Colon (tissue), 2 donors: Measurements from ENCODE around the gene TSR2.

ENCODE experiments used
- FAIRE-seq: peaks from 2 replicates; lab custom pipeline; 2012; peaks lifted over from hg19 to GRCh38; lab: Jason Lieb, UNC
- donor health status: control.
- donor health status: control.

Gene TSR2, protein sequence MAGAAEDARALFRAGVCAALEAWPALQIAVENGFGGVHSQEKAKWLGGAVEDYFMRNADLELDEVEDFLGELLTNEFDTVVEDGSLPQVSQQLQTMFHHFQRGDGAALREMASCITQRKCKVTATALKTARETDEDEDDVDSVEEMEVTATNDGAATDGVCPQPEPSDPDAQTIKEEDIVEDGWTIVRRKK

DNA sequence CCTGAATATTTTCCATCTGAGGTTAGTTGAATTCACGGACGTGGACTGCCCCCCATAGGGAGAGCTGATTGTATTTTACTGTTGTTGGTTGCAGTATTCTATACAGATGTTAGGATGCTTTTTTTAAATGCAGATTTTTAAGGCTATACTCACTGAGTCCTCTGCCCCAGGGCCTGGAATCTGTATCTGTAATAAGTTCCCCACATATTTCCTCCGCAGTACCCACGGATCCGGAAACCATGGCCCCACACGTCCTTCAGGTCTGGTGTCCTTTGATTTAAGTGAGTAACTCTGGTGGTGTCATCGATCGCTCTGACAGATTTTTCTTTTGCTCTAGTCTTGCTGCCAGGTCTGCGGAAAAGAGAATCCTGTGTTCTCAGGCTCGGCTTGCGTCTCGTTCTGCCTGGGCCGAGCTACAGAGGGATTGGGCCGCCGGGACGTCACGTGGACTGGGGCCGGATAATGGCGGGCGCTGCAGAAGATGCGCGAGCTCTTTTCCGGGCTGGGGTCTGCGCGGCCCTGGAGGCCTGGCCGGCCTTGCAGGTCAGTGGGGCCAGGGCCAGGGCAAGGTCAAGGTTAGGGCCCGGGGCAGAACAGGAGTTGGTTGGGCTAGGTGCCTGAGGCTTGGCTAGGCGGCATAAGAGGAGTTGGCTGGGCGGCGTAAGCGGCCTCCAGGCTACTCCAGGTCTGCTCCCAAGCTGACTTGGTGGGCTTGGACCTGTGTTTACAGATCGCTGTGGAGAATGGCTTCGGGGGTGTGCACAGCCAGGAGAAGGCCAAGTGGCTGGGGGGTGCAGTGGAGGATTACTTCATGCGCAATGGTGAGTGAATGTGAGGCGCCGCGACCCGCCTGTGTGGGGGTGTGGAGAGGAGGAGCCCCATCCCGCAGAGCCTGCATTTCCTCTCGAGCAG lies at the start of gene TSR2:
TSR2 (plus strand) TSS at position 445 of the 912 bp plus-strand sequence; CDS start at position 463, 18 bp downstream.
- FAIRE-seq, result no peak

DNA sequence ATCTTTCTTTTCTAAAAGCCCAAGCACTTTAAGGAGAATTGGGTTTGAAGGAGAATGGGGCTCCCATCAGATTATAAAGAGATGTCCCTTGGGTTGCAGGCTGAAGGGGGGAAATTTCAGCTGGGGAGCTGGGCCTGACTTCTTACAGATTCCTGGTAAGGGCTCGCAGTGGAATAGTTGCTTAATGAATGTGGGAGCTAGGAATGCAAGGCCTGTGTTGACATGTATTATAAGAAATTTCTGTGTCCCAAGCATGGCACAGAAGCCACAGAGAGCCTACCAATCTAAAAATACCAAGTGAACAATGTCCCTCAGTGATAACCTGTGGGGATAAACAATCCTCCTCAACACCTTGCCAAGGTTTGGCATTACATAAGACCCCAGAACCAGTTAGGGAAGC lies 43.1 kb upstream of the TSR2 start:
- no peak for FAIRE-seq

DNA sequence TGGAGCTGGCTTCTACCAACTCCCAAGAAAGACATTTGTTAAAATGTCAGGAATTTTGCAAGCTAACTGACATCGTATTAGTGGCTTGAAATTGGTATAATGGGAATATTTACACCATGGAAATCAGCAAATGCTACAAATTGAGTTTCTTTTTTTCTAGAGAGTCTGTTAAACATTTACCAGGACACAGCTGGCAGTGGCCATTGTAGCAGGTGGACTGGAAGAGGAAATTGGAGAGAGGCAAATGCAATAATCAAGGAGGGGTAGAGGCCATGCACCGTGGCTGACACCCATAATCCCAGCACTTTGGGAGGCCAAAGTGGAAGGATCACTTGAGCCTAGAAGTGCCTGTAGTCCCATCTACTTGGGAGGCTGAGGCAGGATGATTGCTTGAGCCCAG lies 32.9 kb upstream of the TSR2 start:
- FAIRE-seq, result no peak

DNA sequence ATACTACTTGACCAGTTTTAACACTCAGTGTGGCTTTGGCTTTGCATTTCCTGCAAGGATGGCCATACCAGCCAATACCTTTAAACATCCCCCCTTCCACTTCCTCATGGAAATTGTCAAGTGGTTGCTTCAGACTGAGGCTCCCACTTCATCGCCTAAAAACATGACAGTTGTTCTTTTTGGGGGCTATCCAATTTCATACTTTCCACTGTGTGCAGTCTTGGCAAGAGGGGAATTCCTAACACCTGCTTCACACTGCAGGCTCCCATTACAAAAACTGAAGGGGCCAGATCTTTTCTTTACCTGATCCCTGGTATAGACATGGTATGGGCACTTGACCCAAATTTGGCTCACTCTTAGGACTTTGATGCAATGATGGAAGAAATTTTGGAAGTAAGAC lies 28.5 kb upstream of the TSR2 start:
- FAIRE-seq, result no peak

DNA sequence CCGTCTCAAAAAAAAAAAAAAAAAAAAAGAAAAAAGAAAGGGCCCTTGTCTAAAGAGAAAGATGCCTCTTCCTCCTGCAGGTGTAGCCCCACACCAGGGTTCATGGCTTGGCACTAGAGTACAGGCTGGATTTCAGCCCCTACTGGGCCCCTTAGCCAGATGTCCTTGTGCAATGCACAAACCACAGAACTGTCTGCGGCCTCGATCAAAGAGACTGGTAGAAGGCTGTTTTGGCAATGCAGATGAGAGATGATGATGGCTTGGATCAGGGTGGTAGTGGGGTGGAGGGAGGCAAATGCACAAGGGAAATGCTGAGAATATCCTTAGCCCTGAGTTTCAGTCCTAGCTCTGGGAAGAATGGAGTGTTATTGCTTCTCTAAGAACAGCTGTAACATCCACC lies 26.5 kb upstream of the TSR2 start:
- no peak for FAIRE-seq

DNA sequence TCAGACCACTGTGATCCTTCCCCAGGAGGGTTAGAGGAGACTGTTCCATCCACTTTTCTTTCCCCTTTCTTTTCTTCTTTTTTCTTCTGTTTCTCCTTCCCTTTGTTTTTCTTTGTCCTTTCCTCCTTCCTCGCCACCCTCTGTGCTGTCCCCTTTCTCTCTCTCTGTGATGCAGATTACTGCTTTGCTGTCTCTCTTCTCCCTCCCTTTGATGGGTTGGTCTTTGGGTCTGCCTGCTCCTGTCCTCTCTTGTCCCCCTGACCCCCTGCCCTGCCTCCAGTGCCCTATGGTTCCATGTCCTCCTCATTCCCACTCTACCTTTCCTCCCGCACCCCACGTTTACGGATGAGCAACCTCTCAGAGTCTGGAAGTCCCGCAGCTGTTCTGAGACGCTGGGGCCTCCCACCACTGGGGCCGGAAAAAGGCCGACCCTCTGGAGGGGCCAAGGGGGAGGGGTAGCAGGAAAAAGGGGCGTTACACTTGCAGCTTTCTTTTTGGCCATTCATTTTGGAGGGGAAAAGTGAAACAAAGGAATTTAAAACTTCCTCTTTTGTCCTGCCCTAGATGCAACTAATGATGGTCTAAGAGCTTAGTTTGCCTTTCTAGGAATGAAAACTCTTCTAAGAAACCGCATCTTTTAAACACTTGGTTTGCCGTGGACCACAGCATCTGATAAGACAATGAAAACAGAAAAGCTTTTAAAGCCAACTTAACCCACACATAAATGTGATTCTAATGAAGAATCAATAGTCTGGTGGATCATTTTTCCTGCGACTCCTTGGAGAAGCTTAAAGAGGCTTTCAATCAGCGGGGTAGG lies 24.5 kb upstream of the TSR2 start:
- no peak for FAIRE-seq

DNA sequence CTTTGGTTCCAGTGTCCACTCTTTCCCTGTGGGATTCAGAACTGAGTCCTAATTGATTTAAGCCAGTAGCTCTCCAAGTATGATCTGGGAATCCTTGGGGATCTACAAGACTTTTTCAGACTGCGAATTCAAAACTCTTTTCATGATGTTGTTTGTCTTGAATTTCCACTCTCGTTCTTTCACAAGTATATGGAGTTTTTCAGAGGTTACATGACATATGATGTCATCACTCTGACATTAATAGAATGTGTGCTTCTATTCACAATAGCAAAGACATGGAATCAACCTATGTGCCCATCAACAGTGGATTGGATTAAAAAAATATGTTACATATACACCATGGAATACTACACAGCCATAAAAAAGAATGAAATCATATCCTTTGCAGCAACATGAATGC lies 23.2 kb upstream of the TSR2 start:
- FAIRE-seq, result no peak

DNA sequence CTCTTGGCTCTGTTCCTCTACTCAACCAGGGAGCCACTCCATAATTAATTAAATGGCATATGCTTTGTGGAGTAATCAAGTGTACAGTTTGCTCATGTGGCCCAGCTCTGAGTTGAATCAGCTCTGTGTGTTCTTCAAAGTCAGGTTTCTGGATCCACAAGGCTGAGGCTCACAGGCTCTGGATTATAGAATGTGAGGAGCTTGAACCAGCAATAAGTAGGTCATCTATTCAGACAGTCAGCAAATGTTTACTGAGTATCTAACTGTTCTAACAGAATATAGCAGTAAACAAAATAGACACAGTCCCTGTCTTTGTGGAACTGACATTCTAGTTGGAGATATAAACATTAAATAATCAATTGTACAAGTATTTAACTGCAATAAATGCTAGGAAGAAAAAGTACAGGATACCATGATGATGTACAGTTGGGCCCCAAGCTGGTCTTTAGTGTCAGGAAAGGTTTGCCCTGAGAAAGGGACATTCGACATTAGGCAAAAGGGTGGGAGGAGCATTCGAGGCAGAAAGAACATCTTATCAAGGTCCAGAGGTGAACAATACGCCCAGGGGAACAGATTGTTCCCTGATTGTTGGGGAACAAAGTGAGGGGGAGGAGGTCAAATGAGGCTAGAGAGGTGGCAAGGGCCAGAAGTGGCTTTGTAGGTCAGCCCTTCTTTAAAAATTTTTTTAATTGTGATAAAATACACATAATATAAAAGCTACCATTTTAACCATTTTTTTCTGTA lies 20.5 kb upstream of the TSR2 start:
- no peak for FAIRE-seq

DNA sequence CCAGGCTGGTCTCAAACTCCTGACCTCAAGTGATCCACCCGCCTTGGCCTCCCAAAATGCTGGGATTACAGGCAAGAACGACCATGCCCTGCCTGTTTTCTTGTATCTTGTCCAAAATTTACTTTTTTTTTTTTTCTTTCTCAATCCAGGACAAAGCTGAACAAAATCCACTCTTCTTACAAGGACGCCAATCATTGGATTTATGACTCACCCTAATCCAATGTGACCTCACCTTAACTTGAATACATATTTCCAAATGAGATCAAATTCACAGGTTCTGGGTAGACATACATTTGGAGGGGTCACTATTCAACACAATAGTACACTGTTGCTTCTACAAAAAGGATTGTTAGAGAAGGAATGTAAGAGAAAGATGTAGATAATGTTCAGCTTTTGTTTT lies 18.0 kb upstream of the TSR2 start:
- no peak for FAIRE-seq

DNA sequence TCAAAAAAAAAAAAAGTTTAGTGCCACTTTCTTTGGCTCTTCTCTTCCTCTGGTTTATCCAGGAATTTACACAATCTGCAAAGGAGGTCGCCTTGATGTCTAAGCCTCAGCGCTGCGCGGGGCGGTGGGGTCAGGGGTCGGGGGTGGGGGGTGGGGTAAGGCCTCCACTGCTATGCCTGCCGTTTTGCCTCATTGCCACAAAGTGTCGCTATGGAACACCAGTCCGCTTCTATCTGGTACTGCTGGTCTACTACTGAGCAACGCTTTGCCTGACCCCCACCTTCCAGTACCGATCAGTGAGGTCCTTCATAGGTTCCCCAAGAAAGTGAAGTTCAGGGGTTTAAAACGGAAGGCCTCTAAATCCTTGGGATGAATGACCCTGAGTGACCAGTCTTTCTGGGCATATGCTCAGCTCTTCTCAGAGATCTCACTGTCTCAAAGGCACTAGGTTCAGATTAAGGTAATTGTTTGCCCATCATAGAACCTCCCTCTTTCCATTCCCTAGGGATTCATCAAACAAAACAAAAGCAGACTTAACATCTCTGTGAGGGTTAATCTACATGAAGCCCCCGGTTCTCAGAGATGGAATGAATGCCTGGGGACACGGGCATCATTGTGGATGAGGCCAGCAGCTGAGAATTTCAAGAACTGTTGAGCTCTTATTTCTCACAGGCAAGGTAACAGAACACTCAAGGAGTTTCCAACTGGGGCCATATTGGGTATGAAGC lies 16.9 kb upstream of the TSR2 start:
- no peak for FAIRE-seq

DNA sequence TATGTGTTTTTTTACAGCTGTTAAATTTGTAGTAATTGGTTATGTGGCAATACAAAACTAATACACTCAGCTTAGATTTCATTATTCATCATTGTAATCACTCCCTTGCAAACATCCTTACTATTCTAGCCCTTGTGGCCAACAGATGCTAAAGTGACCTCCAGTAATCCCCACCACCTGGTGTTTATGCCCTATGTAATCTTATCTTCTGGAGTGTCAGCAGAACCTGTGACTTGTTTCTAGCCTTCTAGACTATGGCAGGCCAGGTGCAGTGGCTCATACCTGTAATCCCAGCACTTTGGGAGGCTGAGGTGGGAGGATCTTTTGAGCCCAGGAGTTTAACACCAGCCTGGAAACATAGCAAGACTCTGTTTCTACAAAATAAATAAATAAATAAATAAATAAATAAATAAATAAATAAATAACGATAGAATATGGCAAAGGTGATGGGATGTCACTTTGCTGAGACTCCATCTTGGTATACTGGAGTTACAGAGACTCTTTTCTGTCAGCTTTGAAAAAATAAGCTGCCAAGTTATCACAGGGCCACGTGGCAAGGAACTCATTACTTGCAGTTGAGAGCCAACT lies 12.3 kb upstream of the TSR2 start:
- FAIRE-seq, result no peak

DNA sequence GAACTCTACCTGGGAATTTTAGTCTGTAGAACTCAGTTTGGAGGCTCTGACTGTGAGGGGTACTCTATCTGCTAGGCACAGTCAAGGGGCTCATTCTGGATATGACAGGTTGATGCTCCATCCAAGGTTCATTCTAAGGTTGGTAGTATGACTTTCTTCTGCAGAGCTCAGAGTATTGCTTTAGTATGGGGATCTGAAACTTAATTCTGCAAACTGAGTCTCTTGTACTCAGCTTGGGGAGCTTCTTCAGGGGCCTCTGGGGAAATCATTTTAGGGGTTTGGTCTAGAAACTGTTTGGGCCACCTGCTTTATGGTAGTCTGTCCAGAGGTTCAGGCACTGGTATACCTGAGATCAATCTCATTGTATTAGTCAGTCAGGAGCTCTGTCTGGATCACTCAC lies 9.7 kb upstream of the TSR2 start:
- FAIRE-seq, result no peak

DNA sequence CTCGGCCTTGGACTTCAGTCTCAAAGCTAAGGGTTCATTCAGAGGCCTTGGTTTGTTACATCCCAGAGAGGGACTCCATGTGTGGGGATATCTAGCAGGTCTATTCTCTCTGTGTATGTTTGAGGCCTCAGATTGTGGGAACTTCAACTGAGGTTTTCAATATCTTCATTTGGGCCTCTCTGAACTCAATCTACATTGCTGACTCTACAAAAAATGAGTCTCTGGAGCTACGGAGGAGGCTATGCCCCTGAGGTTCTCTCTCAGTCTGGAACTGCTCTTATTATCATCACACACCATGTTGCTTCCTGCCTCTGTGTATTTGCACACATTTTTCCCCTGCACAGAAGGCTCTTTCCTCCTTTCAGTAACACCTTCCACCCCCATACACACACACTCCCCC lies 5.1 kb upstream of the TSR2 start:
- no peak for FAIRE-seq

DNA sequence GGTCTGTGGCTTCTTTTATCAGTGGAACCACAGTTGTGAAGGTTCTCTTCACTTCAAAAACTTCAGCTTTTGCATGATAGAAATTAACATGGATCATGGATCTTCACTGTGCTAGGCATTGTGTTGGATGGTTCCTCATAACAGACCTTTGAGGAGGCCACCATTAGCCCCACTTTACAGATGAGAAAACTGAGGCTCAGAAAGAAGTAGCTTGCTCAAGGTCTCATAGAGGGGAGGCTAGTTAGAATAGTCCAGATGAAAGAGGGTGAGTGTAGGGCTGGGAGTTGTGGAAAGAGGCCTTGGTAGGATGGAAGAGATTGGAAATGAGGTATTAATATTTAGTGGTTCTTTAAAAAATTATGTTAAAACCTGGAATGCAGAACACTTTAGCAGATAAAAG lies 2.6 kb downstream of the TSR2 start:
- no peak for FAIRE-seq

DNA sequence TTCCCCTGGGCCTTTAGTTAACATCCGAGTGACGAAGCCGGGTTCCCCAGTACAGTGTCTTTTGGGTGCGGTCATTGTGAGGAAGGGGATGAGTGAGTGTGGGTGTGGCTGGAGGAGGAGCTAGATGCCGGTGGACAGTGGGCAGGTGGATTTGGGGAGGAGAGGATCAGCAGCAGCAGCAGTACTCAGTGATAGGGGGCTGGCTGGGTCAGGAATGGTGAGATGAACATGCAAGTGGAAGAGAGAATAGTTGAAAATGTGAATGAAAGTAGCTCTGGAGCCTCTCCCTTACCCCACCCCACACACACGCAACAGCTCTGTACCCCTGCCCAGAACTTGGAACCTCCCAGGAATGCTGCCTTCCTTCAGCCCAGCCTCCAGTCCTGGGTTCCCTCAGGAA lies 4.5 kb downstream of the TSR2 start:
- no peak for FAIRE-seq

DNA sequence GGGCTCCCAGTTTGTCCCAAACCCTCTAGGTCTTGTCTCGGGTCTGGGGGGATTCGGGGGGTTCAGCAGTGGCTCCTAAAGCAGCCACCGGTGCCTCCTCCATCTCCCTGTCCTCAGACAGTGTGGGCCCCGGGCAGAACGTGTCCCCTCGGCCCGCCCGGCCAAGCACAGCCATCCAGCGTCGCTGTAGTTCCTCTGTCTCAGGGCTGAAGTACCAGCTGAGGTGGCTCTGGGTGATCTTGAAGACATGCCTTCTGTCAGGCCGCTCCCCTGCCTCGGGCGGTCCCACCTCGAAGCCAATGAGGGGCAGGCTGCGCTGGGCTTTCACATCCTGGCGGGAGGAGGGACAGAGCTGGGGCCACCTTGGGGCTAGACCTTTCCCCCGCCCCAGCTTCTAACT lies 5.9 kb downstream of the TSR2 start:
- FAIRE-seq, result no peak

DNA sequence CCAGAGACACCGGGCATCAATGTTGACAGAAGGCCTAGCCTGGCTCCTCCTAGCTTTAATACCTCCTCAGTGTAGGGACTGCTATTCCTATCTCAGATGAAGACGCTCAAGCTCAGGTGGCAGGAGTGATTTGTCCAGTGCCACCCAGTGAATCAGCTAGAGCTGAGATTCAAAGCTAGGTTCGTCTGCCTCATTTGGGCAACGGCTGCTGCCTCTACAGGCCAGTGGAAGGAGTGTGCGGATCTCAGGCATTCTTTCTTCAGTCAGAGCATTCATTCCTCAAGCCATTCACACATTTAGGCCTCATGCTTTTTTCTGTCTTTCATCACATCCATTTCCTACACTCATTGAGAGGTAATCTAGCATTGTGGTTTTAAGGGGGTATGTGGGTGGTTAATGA lies 7.3 kb downstream of the TSR2 start:
- FAIRE-seq, result no peak

DNA sequence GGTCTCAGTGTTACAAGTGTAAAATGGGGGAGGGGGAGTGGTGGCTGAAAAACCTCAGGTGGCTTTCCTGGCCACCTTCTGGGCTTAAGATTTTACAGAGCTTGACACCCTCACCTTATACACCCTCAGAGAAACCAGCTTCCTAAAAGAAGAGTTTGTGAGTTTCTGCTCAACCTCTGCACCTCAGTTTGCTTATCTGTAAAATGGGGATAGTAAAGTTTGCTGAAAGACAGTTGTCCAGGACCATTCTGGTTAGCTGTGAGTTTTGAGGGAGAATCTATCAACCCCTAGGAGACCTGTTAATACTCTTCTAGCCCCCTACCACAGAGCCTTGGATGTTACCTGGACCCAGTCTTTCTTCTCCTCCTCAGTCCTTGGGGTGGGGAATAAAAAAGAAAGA lies 9.7 kb downstream of the TSR2 start:
- no peak for FAIRE-seq

DNA sequence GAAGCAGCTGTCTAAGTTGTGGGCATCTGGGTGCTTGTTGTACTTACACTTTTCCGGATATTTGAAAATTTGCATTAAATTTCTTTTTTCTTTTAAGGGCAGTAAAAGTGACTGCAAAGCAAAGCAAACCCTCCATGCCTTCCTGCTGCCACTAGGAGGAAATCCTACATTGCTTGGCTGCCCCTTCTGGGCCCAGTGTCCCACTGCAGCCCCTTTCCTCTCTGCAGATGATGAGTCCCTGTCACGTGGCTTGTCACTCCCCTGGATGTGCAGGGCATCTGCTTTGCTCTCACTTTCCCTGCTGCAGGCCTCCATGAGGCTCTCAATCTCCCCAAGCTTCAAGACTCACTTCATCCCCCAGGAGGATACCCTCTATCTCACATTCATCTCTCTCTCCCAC lies 12.7 kb downstream of the TSR2 start:
- FAIRE-seq, result no peak

DNA sequence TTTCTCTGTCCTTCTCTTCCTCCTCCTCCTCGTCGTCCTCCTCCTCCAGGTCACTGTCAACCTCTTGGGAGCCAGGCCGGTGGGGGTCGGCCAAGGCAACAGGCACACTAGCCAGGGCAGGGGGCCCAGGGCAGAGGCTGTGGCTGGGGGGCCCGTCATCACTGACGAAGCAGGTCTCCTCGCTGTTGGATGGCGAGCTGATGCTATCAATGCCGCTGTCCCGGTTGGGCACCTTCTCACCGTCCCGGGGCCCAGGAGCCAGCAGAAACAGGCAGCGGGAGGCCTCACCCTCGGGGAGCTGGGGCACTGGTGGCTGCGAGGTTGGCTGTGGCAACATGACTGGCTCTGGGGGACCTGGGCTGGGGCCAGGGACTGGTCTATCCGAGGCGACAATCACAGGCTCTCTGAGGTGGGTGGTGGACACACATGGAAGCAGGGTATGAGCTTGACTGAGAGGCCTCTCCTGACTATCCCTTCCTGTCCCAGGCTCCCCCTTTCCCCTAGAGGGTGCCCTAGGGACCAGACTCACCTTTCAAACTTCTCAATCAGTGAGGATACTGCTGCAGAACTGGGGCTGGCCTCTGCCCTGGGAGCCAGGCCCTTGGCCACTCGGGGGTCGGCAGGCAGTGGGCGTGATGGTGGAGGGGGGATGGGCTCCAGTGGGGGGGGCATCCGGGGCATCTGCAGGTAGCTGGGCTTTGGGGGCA lies 30.0 kb downstream of the TSR2 start:
- FAIRE-seq, result no peak
